Cardiac fibroblast (primary cell): Measurements from ENCODE around the gene CYP3A4.

ENCODE experiments used
- DNase-seq, 2 donors: peaks; one replicate each; pipeline versions ENCODE4 v3.0.0 to v3.0.0-alpha.2; 2010; ENCODE audit warnings: low read depth in 2 of 2
- H3K4me3 ChIP-seq, 2 donors: replicated peaks in 1 of 2; 1 replicate in 1 of 2; 2 replicates in 1 of 2; pipeline ENCODE4 v1.5.1; 2011; ENCODE audit warnings: low read depth in 2 of 2, low read length in 2 of 2, mild to moderate bottlenecking in 2 of 2, moderate library complexity in 1 of 2
- CTCF ChIP-seq: IDR thresholded peaks from one replicate; pipeline ENCODE4 v1.5.1; 2011; ENCODE audit warnings: low read depth, mild to moderate bottlenecking, low read length, inconsistent platforms

CYP3A4 gene

DNA sequence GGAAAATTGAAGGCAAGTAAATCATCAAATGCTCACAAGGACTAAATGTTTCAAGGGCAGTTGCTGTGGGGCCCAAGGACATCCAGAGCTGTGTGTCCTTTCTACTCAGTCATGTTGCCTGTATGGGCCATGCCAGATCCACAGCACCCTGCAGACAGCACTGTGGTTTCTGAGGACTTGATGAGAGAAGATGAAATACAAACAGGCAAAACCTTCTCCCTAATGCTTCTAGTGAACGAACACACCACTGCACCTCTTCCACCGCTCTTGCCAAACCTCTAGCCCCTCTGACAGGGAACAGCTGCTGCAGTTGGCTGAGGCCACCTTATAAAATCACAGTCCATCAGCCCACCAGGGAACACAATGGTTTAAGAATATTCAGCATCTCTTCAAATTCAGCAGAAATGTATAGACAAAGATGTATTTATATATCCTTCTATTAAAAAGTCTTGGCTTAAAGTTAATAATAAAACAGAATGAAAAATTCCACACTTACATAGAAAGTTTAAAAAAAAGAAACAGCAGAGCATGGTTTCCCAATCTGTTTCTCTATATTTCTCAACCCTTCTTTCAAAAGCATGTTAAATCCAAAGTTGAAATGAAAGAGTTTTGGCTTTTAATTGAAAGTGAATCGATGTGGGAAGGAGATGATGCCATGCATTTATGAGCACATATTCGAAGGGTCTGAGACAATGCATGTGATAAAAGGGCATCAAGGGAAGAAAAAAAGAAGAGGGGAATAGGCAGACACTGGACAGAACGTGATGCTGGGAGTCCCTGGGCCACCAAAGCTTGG lies 63.0 kb downstream of the CYP3A4 start:
- DNase-seq: no peak
- no peak overlapping the region for H3K4me3 ChIP-seq
- no peak for TF ChIP-seq CTCF

GRCh38 chr7:99719996-99720769 lies 63.8 kb downstream of the CYP3A4 start:
- TF ChIP-seq CTCF: no peak
- no peak for DNase-seq

GRCh38 chr7:99713995-99714570 lies 69.9 kb downstream of the CYP3A4 start:
- TF ChIP-seq CTCF: no peak
- DNase-seq: no peak
- H3K4me3 ChIP-seq: no peak overlapping the region

More at GRCh38 chr7:99719996-99720769, 63.8 kb downstream of the CYP3A4 start:
- no peak overlapping the region for H3K4me3 ChIP-seq

GRCh38 chr7:99709838-99710578 lies 74.0 kb downstream of the CYP3A4 start:
- no peak for TF ChIP-seq CTCF
- no peak for DNase-seq
- H3K4me3 ChIP-seq: no peak overlapping the region

- H3K4me3 ChIP-seq: no peak overlapping the region
- TF ChIP-seq CTCF: no peak
- no peak for DNase-seq
These were observed 74.7 kb downstream of the CYP3A4 start for GRCh38 chr7:99709260-99709659.

DNA sequence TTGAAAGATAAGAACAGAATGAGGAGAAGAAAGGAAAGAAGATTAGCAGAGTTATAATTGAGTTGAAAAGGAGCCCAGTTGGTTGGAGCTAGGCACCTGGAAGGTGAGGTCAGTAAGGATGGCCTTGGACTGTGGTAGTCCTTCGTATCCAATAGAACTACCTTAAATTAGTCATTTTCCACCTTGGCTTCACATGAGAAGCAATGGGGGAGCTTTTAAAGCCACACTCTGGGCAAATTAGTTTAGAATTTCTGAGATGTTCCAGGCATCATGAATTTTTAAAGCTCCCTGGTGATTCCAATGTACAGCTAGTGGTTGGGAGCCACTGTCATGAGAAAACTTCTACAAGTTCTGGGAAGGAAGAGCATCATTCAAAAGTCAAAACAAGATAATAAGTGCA lies 76.9 kb downstream of the CYP3A4 start:
- TF ChIP-seq CTCF: no peak
- H3K4me3 ChIP-seq: no peak overlapping the region
- DNase-seq: peak; percentile 2 to 34
